Fibroblast of villous mesenchyme (primary cell): ENCODE results near the gene ECHS1. TPM values are rescaled to one million over a fixed set of nuclear protein-coding genes. Genes with fewer than 3 reads are reported as not detected.

ENCODE experiments used
- DNase-seq: peaks from one replicate; pipeline ENCODE4 v3.0.0-alpha.2; 2010; ENCODE audit warnings: low read depth
- H3K4me3 ChIP-seq: 2 replicates; pipeline ENCODE4 v1.5.1; 2011; ENCODE audit warnings: low read depth, mild to moderate bottlenecking, low read length
- total RNA-seq: library from RNA; depleted of rRNA; stranded (reverse); fragments of >200 nt; gene quantifications from 2 replicates; pipeline ENCODE4 v1.2.3, GENCODE V29; 2012
- TF ChIP-seq, protein P1 (sequence below): IDR thresholded peaks from 2 replicates; pipeline ENCODE4 v1.5.1; 2012; ENCODE audit warnings: low read depth, mild to moderate bottlenecking, low read length; ENCODE audit not compliant: insufficient read depth

ECHS1 gene
- total RNA-seq: 50.3 and 59.6 TPM in 2 replicates

DNA sequence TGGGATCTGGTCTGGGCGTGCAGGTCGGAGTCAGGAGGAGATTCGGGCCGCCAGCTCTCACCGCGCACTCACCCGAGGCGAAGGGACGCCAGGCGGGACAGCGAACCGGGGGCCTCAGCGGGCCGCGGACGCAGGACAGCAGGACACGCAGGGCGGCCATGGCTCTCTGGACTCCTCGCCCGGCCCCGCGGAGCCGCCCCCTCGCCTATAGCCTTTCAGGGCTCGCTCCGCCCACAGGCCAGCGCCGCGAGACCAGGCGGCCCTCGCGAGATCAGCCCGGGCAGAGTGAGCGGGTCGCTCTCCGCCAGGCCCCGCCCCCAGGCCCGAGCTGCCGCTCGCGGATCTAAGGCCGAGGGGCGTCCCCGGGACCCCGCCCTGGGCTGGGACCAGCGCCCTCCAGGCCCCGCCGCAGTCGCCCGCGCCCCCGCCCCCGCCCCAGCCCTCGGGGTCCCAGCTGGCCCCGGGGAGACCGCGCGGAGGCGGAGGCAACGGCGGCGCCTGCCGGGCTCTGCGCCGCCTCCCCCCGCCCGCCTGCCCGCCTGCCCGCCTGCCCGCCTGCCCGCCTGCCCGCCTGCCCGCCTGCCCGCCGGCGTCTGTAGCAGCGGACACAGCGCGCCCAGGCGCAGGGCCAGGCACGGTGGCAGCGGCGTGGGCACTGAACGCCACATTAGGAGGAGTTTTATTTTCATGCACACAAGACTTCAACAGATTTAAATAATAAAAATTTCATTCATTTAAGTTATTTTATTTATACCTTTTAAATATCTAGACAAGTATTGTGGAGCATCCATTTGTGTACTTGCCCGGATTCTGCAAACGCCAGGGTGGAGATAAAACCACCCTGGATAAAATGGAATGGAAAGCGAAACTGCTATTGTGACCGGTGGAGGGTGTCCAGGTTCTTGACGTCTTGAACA is at the start of gene ECHS1:
TSS of gene ECHS1 (minus strand) at position 181 of the 917 bp plus-strand sequence. CDS start at position 160, 21 bp downstream.
- H3K4me3 ChIP-seq: peak within 1 kb of the TSS; percentile 83
- peak; percentile 91 for DNase-seq
- TF ChIP-seq, protein P1, sequence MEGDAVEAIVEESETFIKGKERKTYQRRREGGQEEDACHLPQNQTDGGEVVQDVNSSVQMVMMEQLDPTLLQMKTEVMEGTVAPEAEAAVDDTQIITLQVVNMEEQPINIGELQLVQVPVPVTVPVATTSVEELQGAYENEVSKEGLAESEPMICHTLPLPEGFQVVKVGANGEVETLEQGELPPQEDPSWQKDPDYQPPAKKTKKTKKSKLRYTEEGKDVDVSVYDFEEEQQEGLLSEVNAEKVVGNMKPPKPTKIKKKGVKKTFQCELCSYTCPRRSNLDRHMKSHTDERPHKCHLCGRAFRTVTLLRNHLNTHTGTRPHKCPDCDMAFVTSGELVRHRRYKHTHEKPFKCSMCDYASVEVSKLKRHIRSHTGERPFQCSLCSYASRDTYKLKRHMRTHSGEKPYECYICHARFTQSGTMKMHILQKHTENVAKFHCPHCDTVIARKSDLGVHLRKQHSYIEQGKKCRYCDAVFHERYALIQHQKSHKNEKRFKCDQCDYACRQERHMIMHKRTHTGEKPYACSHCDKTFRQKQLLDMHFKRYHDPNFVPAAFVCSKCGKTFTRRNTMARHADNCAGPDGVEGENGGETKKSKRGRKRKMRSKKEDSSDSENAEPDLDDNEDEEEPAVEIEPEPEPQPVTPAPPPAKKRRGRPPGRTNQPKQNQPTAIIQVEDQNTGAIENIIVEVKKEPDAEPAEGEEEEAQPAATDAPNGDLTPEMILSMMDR: no peak

DNA sequence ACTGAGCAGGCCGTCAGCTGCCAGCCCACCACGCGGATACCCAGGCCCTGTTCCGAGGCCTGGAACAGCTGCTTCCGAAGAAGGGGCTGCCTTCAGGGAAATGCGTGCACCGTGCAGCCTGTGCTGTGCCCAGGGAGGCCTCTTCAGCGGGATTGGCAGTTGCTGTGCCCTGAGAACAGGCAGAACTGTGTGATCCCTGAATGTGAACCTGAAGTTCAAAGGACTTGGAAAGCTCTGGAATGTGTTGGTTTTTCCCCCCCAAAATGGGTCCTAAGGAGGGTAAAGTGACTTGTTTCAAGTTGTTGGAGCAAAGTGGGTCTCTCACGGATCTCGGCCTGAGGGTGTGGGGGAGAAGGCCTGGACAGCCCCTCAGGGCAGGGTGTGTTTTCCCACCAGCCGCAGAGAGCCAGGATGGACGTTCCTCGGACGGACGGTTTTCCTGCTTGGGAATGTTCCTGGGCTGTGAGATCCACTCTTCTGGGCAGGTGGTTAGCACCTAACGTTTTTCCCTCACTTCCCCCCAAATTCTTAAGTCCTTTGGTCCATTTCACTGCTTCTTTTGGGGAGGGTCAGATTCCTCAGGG is 49.2 kb upstream of the ECHS1 start:
- H3K4me3 ChIP-seq: no peak overlapping the region
- TF ChIP-seq, protein P1: no peak
- no peak for DNase-seq

DNA sequence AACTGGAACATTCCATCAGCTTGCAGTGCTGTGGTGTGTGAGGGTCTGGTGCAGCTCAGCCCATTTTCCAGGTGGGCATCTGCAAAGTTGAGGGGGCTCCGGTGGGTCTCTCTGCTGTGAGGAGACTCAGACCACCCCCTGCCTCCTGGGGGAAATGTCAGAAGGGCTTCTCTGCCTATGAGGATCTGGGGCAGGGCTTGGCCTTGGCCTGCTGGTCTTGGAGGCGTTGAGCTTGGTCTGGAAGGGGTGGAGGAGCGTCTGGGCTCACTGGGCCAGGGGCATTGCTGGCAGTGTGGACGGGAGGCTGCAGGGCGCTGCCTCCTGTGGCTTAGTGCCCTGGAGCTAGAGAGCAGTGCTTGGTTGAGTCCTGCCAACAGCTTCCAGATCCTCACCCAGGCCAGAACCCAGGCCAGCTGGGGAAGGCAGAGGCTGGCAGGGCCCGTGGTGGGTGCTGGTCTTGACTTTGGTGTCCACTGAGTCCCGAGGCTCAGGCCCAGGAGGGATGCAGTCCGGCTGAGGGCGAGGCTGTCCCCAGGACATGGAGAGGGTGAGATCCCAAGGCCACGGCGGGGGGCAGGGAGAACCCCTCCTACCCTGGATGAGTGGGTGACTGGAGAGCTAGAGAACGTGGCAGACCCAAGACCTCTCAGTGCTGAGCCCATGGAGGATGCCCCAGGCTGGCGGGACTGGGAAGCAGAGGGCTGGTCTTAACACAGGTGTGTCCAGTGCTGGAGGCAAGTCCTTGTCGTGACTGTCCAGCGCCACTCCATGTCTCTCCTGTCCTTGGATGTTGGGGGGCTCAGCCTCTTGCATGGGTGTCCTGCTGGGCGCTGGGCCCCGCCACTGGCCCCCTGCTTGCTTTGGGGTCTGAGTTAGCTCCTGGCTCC is 48.4 kb upstream of the ECHS1 start:
- H3K4me3 ChIP-seq: no peak overlapping the region
- TF ChIP-seq, protein P1: no peak
- DNase-seq: no peak

DNA sequence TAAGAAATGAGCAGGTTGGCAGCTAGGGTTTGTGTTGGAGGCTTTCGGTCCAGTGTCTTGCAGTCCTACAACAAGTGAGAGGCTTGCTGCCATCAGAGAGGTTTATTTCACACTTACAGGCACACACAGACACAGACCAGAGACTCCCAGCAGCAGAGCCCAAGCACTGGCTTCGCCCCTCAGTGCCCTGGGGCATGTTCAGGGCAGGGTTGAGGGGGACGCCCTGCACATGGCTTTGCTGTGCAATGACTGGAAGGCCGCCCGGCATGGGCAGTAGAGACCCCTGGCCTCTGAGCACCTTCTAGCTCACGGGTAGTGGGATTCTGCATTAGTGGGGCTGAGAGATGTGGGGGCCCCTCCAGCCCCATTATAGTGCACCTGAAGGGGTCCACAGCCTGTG is 47.4 kb upstream of the ECHS1 start:
- TF ChIP-seq, protein P1: no peak
- no peak overlapping the region for H3K4me3 ChIP-seq
- DNase-seq: no peak

DNA sequence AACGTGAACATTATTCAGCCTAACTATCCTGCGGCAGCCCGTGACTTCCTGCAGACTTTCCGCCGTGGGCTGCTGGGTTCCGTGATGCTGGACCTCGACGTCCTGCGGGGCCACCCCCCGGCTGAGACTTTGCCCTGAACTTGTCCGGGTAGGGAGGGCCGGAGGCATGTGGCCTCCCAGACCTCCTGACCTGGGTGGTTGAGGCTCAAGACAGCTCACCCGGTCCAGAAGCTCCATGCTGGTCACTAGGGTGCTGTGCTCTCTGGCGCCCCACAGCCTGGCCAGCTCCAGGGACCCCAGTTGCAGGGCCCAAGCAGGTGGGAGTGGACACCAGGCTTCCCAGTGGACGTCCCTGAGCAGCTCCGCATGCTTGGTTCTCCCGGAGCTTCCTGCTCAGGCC is 46.9 kb upstream of the ECHS1 start:
- TF ChIP-seq, protein P1: no peak
- no peak for DNase-seq
- H3K4me3 ChIP-seq: no peak overlapping the region

DNA sequence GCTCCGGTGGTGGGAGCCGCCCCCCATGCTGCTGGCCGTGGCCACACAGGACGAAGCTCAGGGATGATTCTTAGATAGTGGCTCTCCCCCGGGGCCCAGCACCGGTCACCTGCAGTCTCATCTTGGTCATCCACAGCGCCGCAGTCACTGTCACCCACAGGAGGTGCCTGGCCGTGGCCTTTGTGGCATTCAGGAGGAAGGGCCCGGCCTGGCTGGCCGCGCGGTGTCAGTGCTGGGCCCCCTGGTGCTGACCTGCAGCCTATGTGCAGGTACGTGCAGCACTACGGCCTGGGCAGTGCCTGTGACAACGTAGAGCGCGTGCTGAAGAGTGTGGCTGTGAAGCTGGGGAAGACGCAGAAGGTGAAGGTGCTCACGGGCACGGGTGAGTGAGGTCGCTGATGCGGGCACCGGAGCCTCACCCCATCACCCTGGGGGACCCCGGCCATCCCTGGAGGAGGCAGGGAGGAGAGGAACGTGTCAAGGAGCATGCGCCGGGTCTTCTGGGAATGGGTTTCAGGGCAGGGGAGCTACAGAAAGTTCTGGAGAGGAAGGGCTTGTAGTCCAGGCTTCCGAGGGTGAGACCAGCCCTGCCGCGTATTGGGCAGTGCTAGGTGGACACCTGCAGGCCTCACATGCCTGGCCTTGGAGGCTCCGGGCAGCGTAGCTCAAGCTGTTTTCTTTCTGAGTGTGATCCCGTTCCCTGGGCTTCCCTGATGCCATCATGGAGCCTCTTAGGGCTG is 46.2 kb upstream of the ECHS1 start:
- TF ChIP-seq, protein P1: no peak
- no peak overlapping the region for H3K4me3 ChIP-seq
- no peak for DNase-seq
